GM23248 (cell line): ENCODE measurements around the gene TRIM26.

Source experiments
- EZH2 ChIP-seq: fragments of 200-600 bp; sonication (generic); IDR thresholded peaks from 2 replicates; pipeline ENCODE4 v1.6.1; 2018; ENCODE audit warnings: antibody characterized with exemption, mild to moderate bottlenecking; ENCODE audit not compliant: insufficient read depth, poor library complexity, severe bottlenecking
- EZH2phosphoT487 ChIP-seq: fragments of 200-600 bp; sonication (generic); IDR thresholded peaks from 2 replicates; pipeline ENCODE4 v1.6.1; 2018; ENCODE audit warnings: antibody characterized with exemption, moderate library complexity, mild to moderate bottlenecking, low read depth; ENCODE audit not compliant: insufficient read depth

- TF ChIP-seq EZH2 (no peak), EZH2phosphoT487 (no peak)
Observed at GRCh38 chr6:30157999-30158398, 55.2 kb downstream of the TRIM26 start.
